ENCODE data around the gene KLHL22. TPM values are rescaled to one million over a fixed set of nuclear protein-coding genes. Genes with fewer than 3 reads are reported as not detected.

Gene KLHL22
- total RNA-seq, 4 donors from 2014 or later, result 12.4 to 49.8 (median 42.4) TPM

DNA sequence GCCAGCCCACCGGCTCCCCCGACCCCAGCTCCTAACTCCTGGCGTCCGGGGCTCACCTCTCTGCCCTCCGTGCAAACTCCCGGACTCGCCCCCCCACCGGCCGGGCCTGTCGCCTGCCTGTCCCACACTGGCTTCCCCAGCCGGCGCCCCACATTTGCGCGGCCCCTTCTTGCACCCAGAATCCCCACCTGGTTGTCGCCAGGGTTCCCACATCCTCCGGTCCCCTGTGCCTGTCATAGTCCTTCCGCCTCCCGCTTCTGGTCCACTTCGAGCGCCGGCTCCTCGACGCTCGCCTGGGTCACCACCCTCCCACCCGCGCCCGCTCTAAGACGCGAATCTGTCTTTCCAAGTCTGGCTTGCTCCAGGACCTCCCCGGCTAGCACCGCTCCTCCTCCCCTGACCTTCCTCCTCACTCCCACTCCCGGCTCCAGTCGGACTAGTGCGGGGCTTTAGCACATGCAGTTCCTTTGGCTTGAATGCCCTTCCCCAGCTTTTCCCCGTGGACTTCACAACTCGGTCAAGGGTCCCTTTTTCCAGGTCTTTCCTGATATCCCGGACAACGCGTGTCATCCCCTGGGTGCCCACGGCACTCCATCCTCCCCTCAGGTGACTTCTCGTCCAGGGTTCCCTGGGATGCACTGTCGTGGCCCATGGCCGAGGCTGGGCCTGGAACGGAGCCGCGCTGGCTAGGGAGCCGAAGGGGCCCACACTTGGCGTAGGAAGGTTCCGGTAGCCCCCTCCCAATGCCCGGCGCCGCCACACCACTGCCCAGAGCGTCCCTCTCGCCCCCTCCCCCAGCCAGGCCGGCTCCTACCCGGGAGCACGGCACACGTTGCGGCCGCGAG is 58.6 kb downstream of the KLHL22 start:
- TF ChIP-seq, protein P1, sequence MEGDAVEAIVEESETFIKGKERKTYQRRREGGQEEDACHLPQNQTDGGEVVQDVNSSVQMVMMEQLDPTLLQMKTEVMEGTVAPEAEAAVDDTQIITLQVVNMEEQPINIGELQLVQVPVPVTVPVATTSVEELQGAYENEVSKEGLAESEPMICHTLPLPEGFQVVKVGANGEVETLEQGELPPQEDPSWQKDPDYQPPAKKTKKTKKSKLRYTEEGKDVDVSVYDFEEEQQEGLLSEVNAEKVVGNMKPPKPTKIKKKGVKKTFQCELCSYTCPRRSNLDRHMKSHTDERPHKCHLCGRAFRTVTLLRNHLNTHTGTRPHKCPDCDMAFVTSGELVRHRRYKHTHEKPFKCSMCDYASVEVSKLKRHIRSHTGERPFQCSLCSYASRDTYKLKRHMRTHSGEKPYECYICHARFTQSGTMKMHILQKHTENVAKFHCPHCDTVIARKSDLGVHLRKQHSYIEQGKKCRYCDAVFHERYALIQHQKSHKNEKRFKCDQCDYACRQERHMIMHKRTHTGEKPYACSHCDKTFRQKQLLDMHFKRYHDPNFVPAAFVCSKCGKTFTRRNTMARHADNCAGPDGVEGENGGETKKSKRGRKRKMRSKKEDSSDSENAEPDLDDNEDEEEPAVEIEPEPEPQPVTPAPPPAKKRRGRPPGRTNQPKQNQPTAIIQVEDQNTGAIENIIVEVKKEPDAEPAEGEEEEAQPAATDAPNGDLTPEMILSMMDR (IDR thresholded peaks at IDR 0.05; ENCODE audit: low read depth), result no peak

DNA sequence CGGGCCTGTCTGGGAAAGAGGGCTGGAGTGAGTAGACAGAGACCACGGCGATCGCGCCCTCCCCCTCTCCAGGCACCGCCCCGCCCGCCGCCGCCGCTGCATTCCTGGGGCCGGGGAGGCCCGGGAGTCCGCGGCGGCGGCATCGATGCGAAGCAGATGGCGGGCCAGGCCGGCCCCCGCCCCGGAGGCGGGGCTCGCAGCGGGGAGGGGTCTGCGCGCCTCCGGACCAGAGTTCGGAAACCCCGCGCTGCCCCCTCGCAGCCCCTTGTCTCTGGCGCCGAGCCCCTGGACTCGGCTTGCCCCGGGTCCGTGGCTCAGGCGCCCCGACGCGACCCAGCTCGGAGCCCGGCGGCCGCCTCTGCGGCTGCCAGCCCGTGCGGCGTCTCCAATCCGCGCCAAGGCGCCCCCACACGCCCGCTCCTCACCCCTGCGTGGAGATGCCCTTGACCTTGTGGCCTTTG is 59.3 kb downstream of the KLHL22 start:
- TF ChIP-seq, protein P1 (IDR thresholded peaks at IDR 0.05; ENCODE audit: low read depth), result no peak

DNA sequence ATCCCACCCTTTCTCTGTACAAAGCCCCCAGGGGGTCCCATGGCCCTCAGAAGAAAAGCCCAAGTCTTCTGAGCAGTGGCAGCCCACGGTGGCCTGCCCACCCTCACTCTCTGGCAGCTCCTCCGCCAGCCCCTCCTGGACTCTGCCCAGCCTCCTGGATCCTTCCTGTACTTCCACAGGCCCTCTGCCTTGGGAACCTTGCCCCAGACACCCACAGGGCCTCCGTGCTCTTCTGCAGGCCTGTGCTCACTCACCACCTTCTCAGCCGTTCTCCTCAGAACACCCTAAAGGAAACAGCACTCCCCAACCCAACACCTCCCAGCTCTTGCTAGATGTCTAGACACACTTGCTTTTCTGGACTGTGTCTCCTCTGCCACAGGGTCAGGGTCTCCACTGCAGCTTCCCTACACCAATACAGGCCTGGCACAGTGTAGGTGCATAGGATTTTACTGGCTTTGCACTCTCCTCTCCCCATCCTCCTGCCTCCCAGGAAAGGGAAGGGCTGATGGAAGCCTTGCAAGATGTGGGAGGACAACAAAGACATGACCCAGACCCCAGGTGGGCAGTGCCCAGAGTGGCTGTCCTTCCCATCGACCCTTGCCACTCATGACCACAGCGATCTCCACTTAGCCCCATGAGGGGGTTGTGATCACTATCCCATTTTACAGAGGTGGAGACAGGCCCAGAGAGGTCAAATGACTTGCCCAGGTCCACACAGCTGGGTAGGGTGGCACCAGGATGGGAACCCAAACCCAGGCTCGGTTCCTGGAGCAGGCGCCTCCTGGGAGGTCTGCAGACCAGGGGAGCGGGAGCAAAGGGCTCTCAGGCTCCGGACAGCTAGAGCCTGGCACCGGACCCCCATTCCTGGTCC is 59.9 kb downstream of the KLHL22 start:
- TF ChIP-seq, protein P1 (IDR thresholded peaks at IDR 0.05; ENCODE audit: low read depth), result no peak

DNA sequence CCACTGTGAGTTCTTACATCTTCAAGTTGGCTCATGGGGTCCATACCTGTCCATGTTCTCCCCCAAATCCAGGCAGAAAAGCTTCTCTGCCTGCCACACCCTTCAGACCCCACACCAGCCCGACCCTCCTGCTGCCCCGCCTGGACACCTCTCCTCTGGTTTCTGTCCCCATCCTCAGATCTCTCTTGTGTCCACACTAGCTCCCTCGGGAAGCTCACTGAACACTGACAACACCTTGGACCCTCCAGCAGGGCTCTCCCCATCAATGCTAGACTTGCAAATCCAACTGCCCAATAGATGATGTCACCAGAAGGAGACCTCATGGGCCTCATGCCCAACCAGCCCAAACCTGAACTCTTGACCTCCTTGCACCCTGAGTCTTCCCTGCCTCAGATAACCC is 60.8 kb downstream of the KLHL22 start:
- TF ChIP-seq, protein P1 (IDR thresholded peaks at IDR 0.05; ENCODE audit: low read depth), result no peak

DNA sequence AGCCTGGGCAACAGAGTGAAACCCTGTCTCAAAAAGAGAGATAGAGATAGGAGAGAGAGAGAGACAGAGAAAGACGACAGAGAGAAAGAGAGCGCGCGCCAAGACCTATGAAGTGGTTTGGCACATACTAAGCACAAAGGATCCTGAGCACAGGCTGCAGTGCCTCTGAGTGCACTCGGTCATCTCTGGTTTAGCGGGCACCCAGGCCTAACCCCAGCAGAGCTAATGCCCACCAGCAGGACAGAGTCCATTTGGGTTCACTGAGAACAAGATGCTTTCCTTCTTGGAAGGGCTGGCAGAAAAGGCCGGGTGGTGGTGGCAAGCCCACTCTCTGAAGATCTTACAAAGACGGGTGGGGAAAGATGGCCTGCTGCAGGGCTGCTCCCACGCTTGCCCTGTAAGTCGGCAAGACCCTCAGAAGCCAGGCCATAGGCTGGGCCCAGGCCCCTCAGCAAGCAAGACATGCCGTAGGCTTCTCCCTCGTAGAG is 61.3 kb downstream of the KLHL22 start:
- TF ChIP-seq, protein P1 (IDR thresholded peaks at IDR 0.05; ENCODE audit: low read depth), result no peak

DNA sequence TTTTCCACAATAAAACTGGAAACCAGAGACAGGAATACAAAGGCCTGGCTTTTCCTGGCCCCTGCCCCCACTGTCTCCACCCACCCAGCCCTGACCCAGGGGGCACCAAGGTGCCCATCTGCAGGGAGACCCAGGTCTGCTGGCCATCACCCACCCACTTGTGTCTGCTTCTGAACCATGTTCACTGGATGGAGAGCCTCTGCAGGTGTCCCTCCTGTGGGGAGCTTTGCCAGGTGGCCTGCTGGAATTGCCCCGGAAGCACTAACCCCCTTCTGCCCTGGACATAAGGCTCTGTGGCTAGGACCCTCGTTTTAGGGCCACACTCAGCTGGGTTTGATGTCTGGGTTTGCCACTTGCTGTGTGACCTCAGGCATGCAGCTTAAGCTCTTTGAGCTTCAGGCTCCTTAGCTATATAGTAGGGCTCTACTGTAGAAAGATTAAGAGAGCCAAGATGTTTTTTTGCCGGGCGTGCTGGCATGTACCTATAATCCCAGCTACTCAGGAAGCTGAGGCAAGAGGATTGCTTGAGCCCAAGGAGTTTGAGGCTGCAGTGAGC is 61.8 kb downstream of the KLHL22 start:
- TF ChIP-seq, protein P1 (IDR thresholded peaks at IDR 0.05; ENCODE audit: low read depth), result no peak

Data from subcutaneous adipose tissue (tissue), 4 donors.